OCI-LY3 (cell line): ENCODE results near the gene ARPC1B.

ENCODE experiments used
- CTCF ChIP-seq: fragments of 200-600, 300-600 bp; sonication (generic); IDR thresholded peaks from 2 replicates; pipeline ENCODE4 v1.5.1; 2014; ENCODE audit warnings: antibody characterized with exemption, low read length, low read depth
- EZH2phosphoT487 ChIP-seq: fragments of 200-600 bp; shearing (Covaris generic); IDR thresholded peaks from 2 replicates; pipeline ENCODE4 v1.6.1; 2018; ENCODE audit warnings: antibody characterized with exemption, mixed run types, low read depth

- TF ChIP-seq EZH2phosphoT487 = no peak
- TF ChIP-seq CTCF = no peak
Measured at GRCh38 chr7:99420213-99420612, 45.7 kb downstream of the ARPC1B start.
